ENCODE measurements around the gene PXT1. TPM values are rescaled to one million over a fixed set of nuclear protein-coding genes. Genes with fewer than 3 reads are reported as not detected.

PXT1 gene
- total and polyA plus RNA-seq, 2 donors (not counting 1 experiment from before 2014, with no cell fraction given): under 0.01 to 0.03 TPM

- TF ChIP-seq CTCF (conservative IDR thresholded peaks at IDR 0.05 in 1 of 2, IDR thresholded peaks at IDR 0.05 in 1 of 2; ENCODE audit: low read depth in 1 of 2, low read length in 2 of 2) (no peak), EZH2 (IDR thresholded peaks at IDR 0.05; ENCODE audit: low read length, missing control alignments) (no peak)
- peak; percentile 68 to 99 for DNase-seq (ENCODE audit: low read depth in 2 of 2)
- Histone ChIP-seq H3K79me2 (ENCODE audit: control insufficient read depth, insufficient read depth, low read length) (no peaks in the 10 kb centered on the region), H3K4me2 (ENCODE audit: extremely low read depth, insufficient read depth, low read length) (no peak overlapping the region), H4K20me1 (ENCODE audit: control insufficient read depth, extremely low read depth, insufficient read depth, low read length) (no peaks in the 10 kb centered on the region), H3K27ac (ENCODE audit: insufficient read depth, low read length) (no peak overlapping the region), H3K4me3 (replicated peaks in 1 of 4; ENCODE audit: control extremely low read depth in 1 of 4, insufficient read depth in 1 of 4, low read depth in 3 of 4, low read length in 4 of 4) (no peak overlapping the region), H3K36me3 (ENCODE audit: control insufficient read depth, insufficient read depth, low read length) (no peaks in the 10 kb centered on the region), H3K9me3 (ENCODE audit: control insufficient read depth, insufficient read depth, low read depth, low read length) (no peaks in the 10 kb centered on the region), H3K9ac (ENCODE audit: insufficient read depth, low read length) (no peak overlapping the region), H2AFZ (ENCODE audit: low read length) (no peak overlapping the region), H3K27me3 (ENCODE audit: control insufficient read depth, insufficient read depth, low read length) (peaks cover 2% of the 10 kb centered on the region), H3K4me1 (ENCODE audit: control insufficient read depth, extremely low read depth, insufficient read depth, low read length) (no peaks in the 10 kb centered on the region)
Measured at GRCh38 chr6:36350681-36351571, 91.7 kb downstream of the PXT1 start.

GRCh38 chr6:36350082-36350481, 92.6 kb downstream of the PXT1 start:
- no peaks in the 10 kb centered on the region for H4K20me1 ChIP-seq (ENCODE audit: control insufficient read depth, extremely low read depth, insufficient read depth, low read length)
- H3K27me3 ChIP-seq (ENCODE audit: control insufficient read depth, insufficient read depth, low read length): peaks cover 2% of the 10 kb centered on the region
- no peak overlapping the region for H3K9ac ChIP-seq (ENCODE audit: insufficient read depth, low read length)
- no peak overlapping the region for H2AFZ ChIP-seq (ENCODE audit: low read length)
- DNase-seq (ENCODE audit: low read depth in 2 of 2): peak in 1 of 2 donors; percentile 53
- H3K4me3 ChIP-seq (replicated peaks in 1 of 4; ENCODE audit: control extremely low read depth in 1 of 4, insufficient read depth in 1 of 4, low read depth in 3 of 4, low read length in 4 of 4): no peak overlapping the region
- H3K9me3 ChIP-seq (ENCODE audit: control insufficient read depth, insufficient read depth, low read depth, low read length): no peaks in the 10 kb centered on the region
- peak overlapping the region; percentile 25 for H3K27ac ChIP-seq (ENCODE audit: insufficient read depth, low read length)
- H3K4me1 ChIP-seq (ENCODE audit: control insufficient read depth, extremely low read depth, insufficient read depth, low read length): no peaks in the 10 kb centered on the region
- no peaks in the 10 kb centered on the region for H3K36me3 ChIP-seq (ENCODE audit: control insufficient read depth, insufficient read depth, low read length)
- H3K79me2 ChIP-seq (ENCODE audit: control insufficient read depth, insufficient read depth, low read length): no peaks in the 10 kb centered on the region
- no peak overlapping the region for H3K4me2 ChIP-seq (ENCODE audit: extremely low read depth, insufficient read depth, low read length)
- TF ChIP-seq EZH2 (IDR thresholded peaks at IDR 0.05; ENCODE audit: low read length, missing control alignments) (no peak), CTCF (conservative IDR thresholded peaks at IDR 0.05 in 1 of 2, IDR thresholded peaks at IDR 0.05 in 1 of 2; ENCODE audit: low read depth in 1 of 2, low read length in 2 of 2) (no peak)

GRCh38 chr6:36349240-36349639, 93.4 kb downstream of the PXT1 start:
- no peak overlapping the region for H3K27ac ChIP-seq (ENCODE audit: insufficient read depth, low read length)
- DNase-seq (ENCODE audit: low read depth in 2 of 2): peak in 1 of 2 donors; percentile 24
- H3K9ac ChIP-seq (ENCODE audit: insufficient read depth, low read length): no peak overlapping the region
- no peak overlapping the region for H3K4me3 ChIP-seq (replicated peaks in 1 of 4; ENCODE audit: control extremely low read depth in 1 of 4, insufficient read depth in 1 of 4, low read depth in 3 of 4, low read length in 4 of 4)
- TF ChIP-seq CTCF (conservative IDR thresholded peaks at IDR 0.05 in 1 of 2, IDR thresholded peaks at IDR 0.05 in 1 of 2; ENCODE audit: low read depth in 1 of 2, low read length in 2 of 2): no peak
- H3K27me3 ChIP-seq (ENCODE audit: control insufficient read depth, insufficient read depth, low read length): peaks cover 2% of the 10 kb centered on the region
- no peaks in the 10 kb centered on the region for H3K36me3 ChIP-seq (ENCODE audit: control insufficient read depth, insufficient read depth, low read length)
- no peaks in the 10 kb centered on the region for H3K4me1 ChIP-seq (ENCODE audit: control insufficient read depth, extremely low read depth, insufficient read depth, low read length)
- no peak overlapping the region for H2AFZ ChIP-seq (ENCODE audit: low read length)
- no peaks in the 10 kb centered on the region for H3K9me3 ChIP-seq (ENCODE audit: control insufficient read depth, insufficient read depth, low read depth, low read length)
- no peaks in the 10 kb centered on the region for H3K79me2 ChIP-seq (ENCODE audit: control insufficient read depth, insufficient read depth, low read length)
- no peaks in the 10 kb centered on the region for H4K20me1 ChIP-seq (ENCODE audit: control insufficient read depth, extremely low read depth, insufficient read depth, low read length)
- no peak overlapping the region for H3K4me2 ChIP-seq (ENCODE audit: extremely low read depth, insufficient read depth, low read length)

Data from fibroblast of lung (primary cell).